Right lobe of liver (tissue), 6 donors: ENCODE measurements around the gene CDC42EP3. TPM values are rescaled to one million over a fixed set of nuclear protein-coding genes. Genes with fewer than 3 reads are reported as not detected.

Experiments used
- ATAC-seq, 4 donors: fragments of 200-7000 bp; cut with Tn5 transposase; one replicate each; pipeline ENCODE4 v1.9.1; 2020; ENCODE audit warnings: mild to moderate bottlenecking in 4 of 4, moderate library complexity in 4 of 4
- DNase-seq, 3 donors: peaks; one replicate each; pipeline ENCODE4 v3.0.0-alpha.2; 2020
- H3K27ac ChIP-seq, 3 donors: fragments of 200-600 bp; one replicate each; pipeline ENCODE4 v1.8.0; 2022
- H3K27me3 ChIP-seq, 2 donors: fragments of 200-600 bp; one replicate each; pipeline ENCODE4 v1.8.0; 2022
- H3K36me3 ChIP-seq, 4 donors: fragments of 200-600 bp; sonication (generic) in 1 of 4; one replicate each; pipeline versions ENCODE4 v1.5.1 to v1.8.0; 2017 to 2022; ENCODE audit warnings: control low read depth in 1 of 4
- H3K4me1 ChIP-seq, 4 donors: fragments of 200-600 bp; sonication (generic) in 1 of 4; one replicate each; pipeline versions ENCODE4 v1.5.1 to v1.8.0; 2017 to 2022; ENCODE audit warnings: control low read depth in 1 of 4
- H3K4me3 ChIP-seq, 3 donors: fragments of 200-600 bp; one replicate each; pipeline ENCODE4 v1.8.0; 2022
- H3K9me3 ChIP-seq, 4 donors: fragments of 200-600 bp; sonication (generic) in 1 of 4; one replicate each; pipeline versions ENCODE4 v1.5.1 to v1.8.0; 2017 to 2022; ENCODE audit warnings: control low read depth in 1 of 4
- CTCF ChIP-seq, 4 donors: fragments of 200-600 bp in 3 of 4; fragments of 450-650 bp in 1 of 4; IDR thresholded peaks; one replicate each; pipeline versions ENCODE4 v1.5.1 to v1.8.0; 2016 to 2022; ENCODE audit warnings: antibody characterized with exemption in 4 of 4, mild to moderate bottlenecking in 2 of 4
- POLR2A ChIP-seq: fragments of 450-650 bp; IDR thresholded peaks from one replicate; pipeline ENCODE4 v1.6.1; 2017; ENCODE audit warnings: antibody characterized with exemption, mild to moderate bottlenecking
- WGBS: methylation state at CpG from one replicate; pipeline ENCODE4 v1.1.6; 2018; ENCODE audit warnings: low coverage, low lambda C conversion rate; ENCODE audit not compliant: insufficient coverage; ENCODE audit errors: missing lambda C conversion rate; 5-methylcytosine and 5-hydroxymethylcytosine counted together
- intact Hi-C, 2 donors: fragments of 100-400 bp; cut with DNase I; formaldehyde crosslinking; loops; one replicate each; pipeline versions ENCODE4 v1.11.2 to v1.14.1; 2022
- total RNA-seq, 6 experiments: library from RNA; depleted of rRNA in 2 of 6; stranded (reverse); fragments of >200 nt in 2 of 6; fragmentation: NEBNext Ultra II Directional in 3 of 6; extraction: Animal tissue kit (Norgen Biotek cat#: 25700) in 3 of 6; gene quantifications; one replicate each; pipeline versions ENCODE4 v1.1.0 to v1.2.4, GENCODE V29; 2016 to 2023
- donor health status: DM: no; HTN: yes; CAD: no.
- donor health status: DM: no; HTN: no; CAD: no.
- donor health status: DM: no; HTN: no; CAD: no.
- donor health status: DM: no; HTN: yes; CAD: no.
- donor health status: DM: no; HTN: yes; CAD: no.

Gene CDC42EP3
- total RNA-seq, 6 experiments from 2014 or later = 3.4 to 8.4 (median 6.0) TPM

DNA sequence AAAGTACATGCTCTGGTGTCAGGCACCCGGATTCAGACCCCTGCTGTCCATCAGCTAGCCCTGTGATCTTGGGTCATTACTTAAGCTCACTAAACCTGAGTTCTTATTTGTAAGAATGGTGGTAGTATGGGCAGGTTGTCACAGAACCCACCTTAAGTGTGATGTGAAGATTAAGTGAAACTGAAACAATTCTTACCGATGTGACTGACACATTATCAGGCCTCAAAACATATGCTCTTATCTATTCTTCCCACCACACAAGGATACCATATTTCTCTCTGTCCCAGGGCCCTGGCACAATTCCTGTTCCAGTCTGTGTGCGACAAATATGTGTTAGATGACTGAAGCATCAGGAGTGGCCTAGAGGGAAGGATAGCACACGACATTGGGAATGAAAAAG lies 11.0 kb upstream of the CDC42EP3 start:
- Histone ChIP-seq H3K4me1 (peaks cover 0 to 6% (median 0%) of the 10 kb centered on the region in 4 donors), H3K4me3 (no peak overlapping the region), H3K9me3 (no peaks in the 10 kb centered on the region), H3K27ac (no peak overlapping the region), H3K27me3 (no peaks in the 10 kb centered on the region), H3K36me3 (no peaks in the 10 kb centered on the region)
- WGBS = 69% methylated on average over 4 of the region's 4 CpGs
- TF ChIP-seq CTCF (IDR thresholded peaks at IDR 0.05) (no peak), POLR2A (no peak)
- ATAC-seq (no peak), DNase-seq (no peak)
- intact Hi-C loops = no loop called here

- intact Hi-C loops = no loop called here
- no peak for ATAC-seq
Observed at GRCh38 chr2:37681587-37681986, 10.1 kb upstream of the CDC42EP3 start.

GRCh38 chr2:37679072-37679695 lies 7.7 kb upstream of the CDC42EP3 start:
- TF ChIP-seq POLR2A (no peak), CTCF (IDR thresholded peaks at IDR 0.05) (no peak)
- no peak for DNase-seq
- ATAC-seq = no peak
- Histone ChIP-seq H3K36me3 (no peaks in the 10 kb centered on the region), H3K4me3 (no peak overlapping the region), H3K27ac (no peak overlapping the region), H3K27me3 (no peaks in the 10 kb centered on the region), H3K4me1 (no peaks in the 10 kb centered on the region), H3K9me3 (no peaks in the 10 kb centered on the region)
- 0% methylated on average over 1 of the region's 2 CpGs for WGBS
- intact Hi-C loops = no loop called here

More at GRCh38 chr2:37681587-37681986, 10.1 kb upstream of the CDC42EP3 start:
- no peaks in the 10 kb centered on the region for H3K9me3 ChIP-seq
- 80% methylated on average over 1 of the region's 1 CpG for WGBS
- no peaks in the 10 kb centered on the region for H3K4me1 ChIP-seq
- H3K36me3 ChIP-seq = no peaks in the 10 kb centered on the region
- TF ChIP-seq CTCF (IDR thresholded peaks at IDR 0.05) (no peak), POLR2A (no peak)
- DNase-seq = no peak
- H3K4me3 ChIP-seq = no peak overlapping the region
- no peak overlapping the region for H3K27ac ChIP-seq
- H3K27me3 ChIP-seq = no peaks in the 10 kb centered on the region

DNA sequence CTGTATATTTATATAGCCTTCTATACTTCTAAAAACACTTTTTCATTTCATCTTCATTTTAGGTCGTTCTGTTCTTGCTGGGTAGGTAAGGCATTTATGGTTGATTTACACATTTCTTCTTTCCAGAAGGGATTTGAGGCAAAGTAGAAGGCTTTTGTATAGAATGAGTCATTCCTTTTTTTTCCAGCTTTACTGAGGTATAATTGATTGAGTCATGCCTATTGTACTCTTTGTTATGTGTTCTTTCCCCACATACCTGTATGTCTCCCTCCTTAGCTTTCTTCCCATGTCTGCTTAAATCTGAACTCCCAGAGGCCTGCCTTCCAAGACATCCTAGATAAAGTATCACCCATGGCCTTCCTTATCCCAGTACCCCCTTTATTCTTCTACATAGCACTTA lies 4.8 kb upstream of the CDC42EP3 start:
- no peak overlapping the region for H3K4me3 ChIP-seq
- H3K36me3 ChIP-seq = no peaks in the 10 kb centered on the region
- no peak for TF ChIP-seq POLR2A
- no peak for TF ChIP-seq CTCF (IDR thresholded peaks at IDR 0.05)
- 53% methylated on average over 1 of the region's 1 CpG for WGBS
- H3K27me3 ChIP-seq = no peaks in the 10 kb centered on the region
- no peak for DNase-seq
- no peak overlapping the region for H3K27ac ChIP-seq
- H3K4me1 ChIP-seq = peaks cover 0 to 4% (median 0%) of the 10 kb centered on the region in 4 donors
- intact Hi-C loops = no loop called here
- ATAC-seq = no peak
- no peaks in the 10 kb centered on the region for H3K9me3 ChIP-seq
